ENCODE measurements around the gene PELO.

DNA sequence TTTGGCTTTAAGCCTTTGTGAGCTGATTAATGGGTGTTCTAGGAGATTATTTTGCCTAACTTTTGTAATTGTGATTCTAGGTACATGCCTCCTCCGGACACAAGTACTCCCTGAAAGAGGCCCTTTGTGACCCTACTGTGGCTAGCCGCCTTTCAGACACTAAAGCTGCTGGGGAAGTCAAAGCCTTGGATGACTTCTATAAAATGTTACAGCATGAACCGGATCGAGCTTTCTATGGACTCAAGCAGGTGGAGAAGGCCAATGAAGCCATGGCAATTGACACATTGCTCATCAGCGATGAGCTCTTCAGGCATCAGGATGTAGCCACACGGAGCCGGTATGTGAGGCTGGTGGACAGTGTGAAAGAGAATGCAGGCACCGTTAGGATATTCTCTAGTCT, 13.6 kb downstream of the PELO start:
- no peak for TF ChIP-seq CTCF (IDR thresholded peaks at IDR 0.05; ENCODE audit: low read depth, low read length, poor library complexity, severe bottlenecking)
- no peak for TF ChIP-seq EZH2phosphoT487 (IDR thresholded peaks at IDR 0.05; ENCODE audit: borderline replicate concordance, low read length)

Data from DOHH2 (cell line).